ENCODE results near the gene REXO2. TPM values are rescaled to one million over a fixed set of nuclear protein-coding genes. Genes with fewer than 3 reads are reported as not detected.

The REXO2 gene
- total RNA-seq, 1 donor from 2014 or later, result 83.5 TPM

GRCh38 chr11:114412946-114413345 is 26.3 kb upstream of the REXO2 start:
- Mint-ChIP-seq H3K27me3 (ENCODE audit: low read depth) (no peaks in the 10 kb centered on the region), H3K9me3 (no peaks in the 10 kb centered on the region), H3K4me1 (no peaks in the 10 kb centered on the region), H3K4me3 (no peak overlapping the region), H3K36me3 (peaks cover 32% of the 10 kb centered on the region), H3K27ac (no peak overlapping the region)
- no peak for TF ChIP-seq CTCF (IDR thresholded peaks at IDR 0.05; ENCODE audit: unreplicated experiment)
- DNase-seq (ENCODE audit: low spot score in 2 of 2, unreplicated experiment in 2 of 2), result no peak

GRCh38 chr11:114413958-114414357 is 25.3 kb upstream of the REXO2 start:
- H3K27ac Mint-ChIP-seq, result no peak overlapping the region
- no peaks in the 10 kb centered on the region for H3K9me3 Mint-ChIP-seq
- no peak overlapping the region for H3K4me3 Mint-ChIP-seq
- H3K4me1 Mint-ChIP-seq, result no peaks in the 10 kb centered on the region
- peaks cover 28% of the 10 kb centered on the region for H3K36me3 Mint-ChIP-seq
- H3K27me3 Mint-ChIP-seq (ENCODE audit: low read depth), result no peaks in the 10 kb centered on the region
- no peak for TF ChIP-seq CTCF (IDR thresholded peaks at IDR 0.05; ENCODE audit: unreplicated experiment)
- DNase-seq (ENCODE audit: low spot score in 2 of 2, unreplicated experiment in 2 of 2), result no peak

DNA sequence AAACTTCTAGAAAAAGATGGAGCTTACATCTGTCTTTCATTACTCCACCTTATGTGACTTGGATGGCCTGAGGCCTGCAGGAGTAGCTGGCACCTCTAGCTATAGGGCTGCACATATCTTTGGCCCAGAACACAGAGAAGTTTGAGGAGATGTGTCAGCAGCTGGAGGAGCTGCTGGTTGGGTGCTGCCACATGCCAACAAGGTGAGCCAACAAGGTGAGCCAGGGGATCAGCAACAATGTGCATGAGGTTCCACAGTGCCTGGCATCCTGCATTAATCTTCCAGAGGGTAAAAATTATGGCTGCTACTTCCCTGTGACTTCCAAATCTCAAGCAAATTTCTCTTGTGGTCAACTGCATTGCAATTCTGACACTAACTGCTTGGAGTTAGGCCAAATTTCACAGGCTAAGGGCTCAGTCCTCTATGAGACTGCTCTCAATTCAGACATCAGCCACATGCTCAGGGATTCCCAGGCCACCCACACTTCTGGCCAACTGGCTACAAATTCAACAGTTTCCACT is 22.8 kb upstream of the REXO2 start:
- TF ChIP-seq CTCF (IDR thresholded peaks at IDR 0.05; ENCODE audit: unreplicated experiment), result no peak
- no peaks in the 10 kb centered on the region for H3K9me3 Mint-ChIP-seq
- no peaks in the 10 kb centered on the region for H3K27me3 Mint-ChIP-seq (ENCODE audit: low read depth)
- no peak overlapping the region for H3K4me3 Mint-ChIP-seq
- DNase-seq (ENCODE audit: low spot score in 2 of 2, unreplicated experiment in 2 of 2), result no peak
- peaks cover 22% of the 10 kb centered on the region for H3K36me3 Mint-ChIP-seq
- H3K4me1 Mint-ChIP-seq, result no peaks in the 10 kb centered on the region
- H3K27ac Mint-ChIP-seq, result no peak overlapping the region

DNA sequence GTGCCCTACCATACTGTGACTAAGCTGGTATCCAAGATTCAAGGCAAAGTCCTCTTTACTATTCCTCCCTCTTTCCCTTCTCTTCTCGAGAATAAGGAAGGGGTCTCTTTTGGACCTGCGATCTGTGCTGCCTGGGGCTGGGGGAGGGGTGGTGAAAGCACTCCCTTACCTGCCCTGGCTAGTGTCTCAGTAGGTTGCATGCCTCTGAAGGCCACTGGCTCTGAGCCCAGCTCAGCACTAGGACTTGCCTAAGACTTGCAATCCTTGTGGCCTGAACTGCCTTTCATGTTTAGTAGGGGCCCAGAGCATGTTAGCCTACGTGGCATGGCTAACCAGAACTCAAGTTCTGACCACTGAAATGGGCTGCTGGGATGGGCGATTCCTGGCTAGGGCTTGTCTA is 13.0 kb upstream of the REXO2 start:
- no peak overlapping the region for H3K4me3 Mint-ChIP-seq
- no peaks in the 10 kb centered on the region for H3K4me1 Mint-ChIP-seq
- no peak for TF ChIP-seq CTCF (IDR thresholded peaks at IDR 0.05; ENCODE audit: unreplicated experiment)
- H3K36me3 Mint-ChIP-seq, result peaks cover 16% of the 10 kb centered on the region
- H3K27me3 Mint-ChIP-seq (ENCODE audit: low read depth), result no peaks in the 10 kb centered on the region
- no peak for DNase-seq (ENCODE audit: low spot score in 2 of 2, unreplicated experiment in 2 of 2)
- H3K9me3 Mint-ChIP-seq, result peaks cover 18% of the 10 kb centered on the region
- no peak overlapping the region for H3K27ac Mint-ChIP-seq

- Mint-ChIP-seq H3K4me3 (no peak overlapping the region), H3K36me3 (peaks cover 6% of the 10 kb centered on the region), H3K27ac (no peak overlapping the region), H3K27me3 (ENCODE audit: low read depth) (no peaks in the 10 kb centered on the region), H3K4me1 (no peaks in the 10 kb centered on the region), H3K9me3 (no peaks in the 10 kb centered on the region)
- no peak for TF ChIP-seq CTCF (IDR thresholded peaks at IDR 0.05; ENCODE audit: unreplicated experiment)
- no peak for DNase-seq (ENCODE audit: low spot score in 2 of 2, unreplicated experiment in 2 of 2)
Measured at GRCh38 chr11:114430290-114430689, 9.0 kb upstream of the REXO2 start.

- H3K9me3 Mint-ChIP-seq, result no peaks in the 10 kb centered on the region
- no peak for TF ChIP-seq CTCF (IDR thresholded peaks at IDR 0.05; ENCODE audit: unreplicated experiment)
- peaks cover 4% of the 10 kb centered on the region for H3K4me1 Mint-ChIP-seq
- no peak overlapping the region for H3K27ac Mint-ChIP-seq
- no peak for DNase-seq (ENCODE audit: low spot score in 2 of 2, unreplicated experiment in 2 of 2)
- no peak overlapping the region for H3K4me3 Mint-ChIP-seq
- H3K36me3 Mint-ChIP-seq, result peaks cover 4% of the 10 kb centered on the region
- no peaks in the 10 kb centered on the region for H3K27me3 Mint-ChIP-seq (ENCODE audit: low read depth)
Measured at GRCh38 chr11:114432893-114433292, 6.4 kb upstream of the REXO2 start.
